ENCODE results near the gene TRAM2.

TRAM2 gene

DNA sequence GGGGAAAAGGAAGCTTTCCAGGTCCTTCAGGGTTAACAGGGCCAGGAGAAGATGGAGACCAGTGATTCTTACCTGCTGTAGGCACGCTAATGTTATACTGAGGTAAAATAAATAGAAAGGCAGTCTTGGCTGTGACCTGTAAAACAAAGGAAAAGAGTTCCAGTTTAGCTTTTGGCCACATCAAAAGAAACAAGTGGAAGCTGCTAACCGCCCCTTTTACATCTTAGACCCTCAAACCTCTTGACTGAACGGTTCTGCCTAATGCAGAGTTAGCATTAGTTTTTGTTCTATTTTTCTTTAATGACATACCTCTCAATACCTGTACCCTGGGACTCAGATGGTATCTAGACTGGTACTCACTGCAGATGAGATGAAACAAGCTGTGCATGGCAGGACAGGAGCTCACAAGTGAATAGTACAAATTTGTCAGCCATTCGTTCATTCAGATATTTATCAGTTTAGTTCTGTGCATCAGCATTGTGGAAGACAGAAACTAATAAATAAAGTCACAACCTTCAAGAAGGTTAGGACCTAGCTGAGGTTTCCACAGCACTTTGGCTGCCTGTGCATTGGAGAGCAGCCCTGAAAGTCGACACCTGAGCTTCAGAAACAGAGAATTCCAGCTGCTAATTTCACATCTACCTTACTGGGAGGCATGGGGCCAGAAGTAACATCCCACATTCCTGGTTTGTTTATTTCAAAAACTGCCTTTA, 41.0 kb downstream of the TRAM2 start:
- ATAC-seq, result no peak
- no peak for TF ChIP-seq OSR1 (CRISPR knock-in tag; IDR thresholded peaks at IDR 0.05)
- TF ChIP-seq ARNTL (CRISPR knock-in tag; IDR thresholded peaks at IDR 0.05; ENCODE audit: borderline replicate concordance, low read depth), result no peak
- TF ChIP-seq, protein P1, sequence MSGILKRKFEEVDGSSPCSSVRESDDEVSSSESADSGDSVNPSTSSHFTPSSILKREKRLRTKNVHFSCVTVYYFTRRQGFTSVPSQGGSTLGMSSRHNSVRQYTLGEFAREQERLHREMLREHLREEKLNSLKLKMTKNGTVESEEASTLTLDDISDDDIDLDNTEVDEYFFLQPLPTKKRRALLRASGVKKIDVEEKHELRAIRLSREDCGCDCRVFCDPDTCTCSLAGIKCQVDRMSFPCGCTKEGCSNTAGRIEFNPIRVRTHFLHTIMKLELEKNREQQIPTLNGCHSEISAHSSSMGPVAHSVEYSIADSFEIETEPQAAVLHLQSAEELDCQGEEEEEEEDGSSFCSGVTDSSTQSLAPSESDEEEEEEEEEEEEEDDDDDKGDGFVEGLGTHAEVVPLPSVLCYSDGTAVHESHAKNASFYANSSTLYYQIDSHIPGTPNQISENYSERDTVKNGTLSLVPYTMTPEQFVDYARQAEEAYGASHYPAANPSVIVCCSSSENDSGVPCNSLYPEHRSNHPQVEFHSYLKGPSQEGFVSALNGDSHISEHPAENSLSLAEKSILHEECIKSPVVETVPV (CRISPR knock-in tag; IDR thresholded peaks at IDR 0.05), result no peak
- TF ChIP-seq, protein P2, sequence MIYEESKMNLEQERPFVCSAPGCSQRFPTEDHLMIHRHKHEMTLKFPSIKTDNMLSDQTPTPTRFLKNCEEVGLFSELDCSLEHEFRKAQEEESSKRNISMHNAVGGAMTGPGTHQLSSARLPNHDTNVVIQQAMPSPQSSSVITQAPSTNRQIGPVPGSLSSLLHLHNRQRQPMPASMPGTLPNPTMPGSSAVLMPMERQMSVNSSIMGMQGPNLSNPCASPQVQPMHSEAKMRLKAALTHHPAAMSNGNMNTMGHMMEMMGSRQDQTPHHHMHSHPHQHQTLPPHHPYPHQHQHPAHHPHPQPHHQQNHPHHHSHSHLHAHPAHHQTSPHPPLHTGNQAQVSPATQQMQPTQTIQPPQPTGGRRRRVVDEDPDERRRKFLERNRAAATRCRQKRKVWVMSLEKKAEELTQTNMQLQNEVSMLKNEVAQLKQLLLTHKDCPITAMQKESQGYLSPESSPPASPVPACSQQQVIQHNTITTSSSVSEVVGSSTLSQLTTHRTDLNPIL (CRISPR knock-in tag; IDR thresholded peaks at IDR 0.05; ENCODE audit: low read depth), result no peak
- no peak for TF ChIP-seq TCF4 (CRISPR knock-in tag; IDR thresholded peaks at IDR 0.05; ENCODE audit: borderline replicate concordance)
- no peak for TF ChIP-seq BACH2 (CRISPR knock-in tag; IDR thresholded peaks at IDR 0.05; ENCODE audit: borderline replicate concordance)
- no peak for TF ChIP-seq ISL1 (CRISPR knock-in tag; IDR thresholded peaks at IDR 0.05)
- no peak for TF ChIP-seq CSDC2 (CRISPR knock-in tag; IDR thresholded peaks at IDR 0.05)
- TF ChIP-seq, protein P3, sequence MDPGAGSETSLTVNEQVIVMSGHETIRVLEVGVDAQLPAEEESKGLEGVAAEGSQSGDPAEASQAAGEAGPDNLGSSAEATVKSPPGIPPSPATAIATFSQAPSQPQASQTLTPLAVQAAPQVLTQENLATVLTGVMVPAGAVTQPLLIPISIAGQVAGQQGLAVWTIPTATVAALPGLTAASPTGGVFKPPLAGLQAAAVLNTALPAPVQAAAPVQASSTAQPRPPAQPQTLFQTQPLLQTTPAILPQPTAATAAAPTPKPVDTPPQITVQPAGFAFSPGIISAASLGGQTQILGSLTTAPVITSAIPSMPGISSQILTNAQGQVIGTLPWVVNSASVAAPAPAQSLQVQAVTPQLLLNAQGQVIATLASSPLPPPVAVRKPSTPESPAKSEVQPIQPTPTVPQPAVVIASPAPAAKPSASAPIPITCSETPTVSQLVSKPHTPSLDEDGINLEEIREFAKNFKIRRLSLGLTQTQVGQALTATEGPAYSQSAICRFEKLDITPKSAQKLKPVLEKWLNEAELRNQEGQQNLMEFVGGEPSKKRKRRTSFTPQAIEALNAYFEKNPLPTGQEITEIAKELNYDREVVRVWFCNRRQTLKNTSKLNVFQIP (CRISPR knock-in tag; IDR thresholded peaks at IDR 0.05; ENCODE audit: borderline replicate concordance, low read depth), result no peak
- TF ChIP-seq ZNF565 (CRISPR knock-in tag; conservative IDR thresholded peaks at IDR 0.05; ENCODE audit: low read depth), result no peak
- TF ChIP-seq TOX (CRISPR knock-in tag; IDR thresholded peaks at IDR 0.05; ENCODE audit: borderline replicate concordance), result no peak
- no peak for TF ChIP-seq ZFP30 (CRISPR knock-in tag; IDR thresholded peaks at IDR 0.05)
- TF ChIP-seq ZNF8 (CRISPR knock-in tag; IDR thresholded peaks at IDR 0.05), result no peak
- no peak for TF ChIP-seq SNAI2 (CRISPR knock-in tag; IDR thresholded peaks at IDR 0.05)
- TF ChIP-seq ZFP3 (CRISPR knock-in tag; IDR thresholded peaks at IDR 0.05), result no peak
- no peak for TF ChIP-seq ESRRG (CRISPR knock-in tag; IDR thresholded peaks at IDR 0.05)
- TF ChIP-seq RARB (CRISPR knock-in tag; IDR thresholded peaks at IDR 0.05), result no peak
- TF ChIP-seq, protein P4, sequence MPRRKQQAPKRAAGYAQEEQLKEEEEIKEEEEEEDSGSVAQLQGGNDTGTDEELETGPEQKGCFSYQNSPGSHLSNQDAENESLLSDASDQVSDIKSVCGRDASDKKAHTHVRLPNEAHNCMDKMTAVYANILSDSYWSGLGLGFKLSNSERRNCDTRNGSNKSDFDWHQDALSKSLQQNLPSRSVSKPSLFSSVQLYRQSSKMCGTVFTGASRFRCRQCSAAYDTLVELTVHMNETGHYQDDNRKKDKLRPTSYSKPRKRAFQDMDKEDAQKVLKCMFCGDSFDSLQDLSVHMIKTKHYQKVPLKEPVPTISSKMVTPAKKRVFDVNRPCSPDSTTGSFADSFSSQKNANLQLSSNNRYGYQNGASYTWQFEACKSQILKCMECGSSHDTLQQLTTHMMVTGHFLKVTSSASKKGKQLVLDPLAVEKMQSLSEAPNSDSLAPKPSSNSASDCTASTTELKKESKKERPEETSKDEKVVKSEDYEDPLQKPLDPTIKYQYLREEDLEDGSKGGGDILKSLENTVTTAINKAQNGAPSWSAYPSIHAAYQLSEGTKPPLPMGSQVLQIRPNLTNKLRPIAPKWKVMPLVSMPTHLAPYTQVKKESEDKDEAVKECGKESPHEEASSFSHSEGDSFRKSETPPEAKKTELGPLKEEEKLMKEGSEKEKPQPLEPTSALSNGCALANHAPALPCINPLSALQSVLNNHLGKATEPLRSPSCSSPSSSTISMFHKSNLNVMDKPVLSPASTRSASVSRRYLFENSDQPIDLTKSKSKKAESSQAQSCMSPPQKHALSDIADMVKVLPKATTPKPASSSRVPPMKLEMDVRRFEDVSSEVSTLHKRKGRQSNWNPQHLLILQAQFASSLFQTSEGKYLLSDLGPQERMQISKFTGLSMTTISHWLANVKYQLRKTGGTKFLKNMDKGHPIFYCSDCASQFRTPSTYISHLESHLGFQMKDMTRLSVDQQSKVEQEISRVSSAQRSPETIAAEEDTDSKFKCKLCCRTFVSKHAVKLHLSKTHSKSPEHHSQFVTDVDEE (CRISPR knock-in tag; IDR thresholded peaks at IDR 0.05), result no peak
- no peak for TF ChIP-seq GLIS3 (CRISPR knock-in tag; IDR thresholded peaks at IDR 0.05)

DNA sequence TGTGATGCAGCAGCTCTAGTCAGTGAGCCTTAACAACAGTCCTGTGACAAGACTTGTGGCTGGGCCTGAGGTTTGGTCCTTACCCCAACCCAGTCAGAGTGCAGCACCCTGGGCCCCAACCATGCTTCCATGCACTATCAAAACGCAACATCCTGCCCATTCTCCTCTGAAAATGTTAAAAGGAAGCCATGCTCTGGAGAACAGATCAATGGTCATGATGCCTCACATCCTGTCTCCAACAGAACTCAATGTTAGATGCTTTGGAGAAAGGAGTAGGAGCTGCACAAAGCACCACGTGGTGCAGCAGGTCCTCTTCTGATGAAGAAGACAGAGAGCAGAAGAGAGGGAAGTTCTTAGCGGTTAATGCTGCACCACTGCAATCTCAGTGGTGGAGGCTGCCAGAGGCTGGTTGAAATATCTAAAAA, 41.9 kb downstream of the TRAM2 start:
- ATAC-seq, result no peak
- no peak for TF ChIP-seq ZNF8 (CRISPR knock-in tag; IDR thresholded peaks at IDR 0.05)
- TF ChIP-seq ZC3H10 (CRISPR knock-in tag; IDR thresholded peaks at IDR 0.05), result no peak
- TF ChIP-seq ARNTL (CRISPR knock-in tag; IDR thresholded peaks at IDR 0.05; ENCODE audit: borderline replicate concordance, low read depth), result no peak
- TF ChIP-seq SNAI2 (CRISPR knock-in tag; IDR thresholded peaks at IDR 0.05), result no peak
- no peak for TF ChIP-seq ZNF70 (CRISPR knock-in tag; IDR thresholded peaks at IDR 0.05)
- no peak for TF ChIP-seq ZNF565 (CRISPR knock-in tag; conservative IDR thresholded peaks at IDR 0.05; ENCODE audit: low read depth)
- TF ChIP-seq, protein P3 (CRISPR knock-in tag; IDR thresholded peaks at IDR 0.05; ENCODE audit: borderline replicate concordance, low read depth), result no peak
- TF ChIP-seq CSDC2 (CRISPR knock-in tag; IDR thresholded peaks at IDR 0.05), result no peak
- TF ChIP-seq, protein P5, sequence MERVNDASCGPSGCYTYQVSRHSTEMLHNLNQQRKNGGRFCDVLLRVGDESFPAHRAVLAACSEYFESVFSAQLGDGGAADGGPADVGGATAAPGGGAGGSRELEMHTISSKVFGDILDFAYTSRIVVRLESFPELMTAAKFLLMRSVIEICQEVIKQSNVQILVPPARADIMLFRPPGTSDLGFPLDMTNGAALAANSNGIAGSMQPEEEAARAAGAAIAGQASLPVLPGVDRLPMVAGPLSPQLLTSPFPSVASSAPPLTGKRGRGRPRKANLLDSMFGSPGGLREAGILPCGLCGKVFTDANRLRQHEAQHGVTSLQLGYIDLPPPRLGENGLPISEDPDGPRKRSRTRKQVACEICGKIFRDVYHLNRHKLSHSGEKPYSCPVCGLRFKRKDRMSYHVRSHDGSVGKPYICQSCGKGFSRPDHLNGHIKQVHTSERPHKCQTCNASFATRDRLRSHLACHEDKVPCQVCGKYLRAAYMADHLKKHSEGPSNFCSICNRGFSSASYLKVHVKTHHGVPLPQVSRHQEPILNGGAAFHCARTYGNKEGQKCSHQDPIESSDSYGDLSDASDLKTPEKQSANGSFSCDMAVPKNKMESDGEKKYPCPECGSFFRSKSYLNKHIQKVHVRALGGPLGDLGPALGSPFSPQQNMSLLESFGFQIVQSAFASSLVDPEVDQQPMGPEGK (CRISPR knock-in tag; IDR thresholded peaks at IDR 0.05; ENCODE audit: borderline replicate concordance), result no peak
- no peak for TF ChIP-seq RARB (CRISPR knock-in tag; IDR thresholded peaks at IDR 0.05)

Data from SK-N-SH treated with all-trans-retinoic acid at 6 μM for 48 hours (cell line).